OCI-LY1 (cell line): ENCODE measurements around the gene BCAR1.
"Not testable (repeated sequence)": the region's sequence is repeated elsewhere in the genome, so short reads cannot be mapped to it uniquely, and the experiment has no call there.

Source experiments
- H2AFZ ChIP-seq: fragments of 200-600 bp; sonication (generic), shearing (Covaris generic); 2 replicates; pipeline ENCODE4 v1.6.0; 2014; ENCODE audit warnings: antibody characterized with exemption, mild to moderate bottlenecking, low read length
- H3F3A ChIP-seq: fragments of 200-600 bp; sonication (generic), shearing (Covaris generic); 2 replicates; pipeline ENCODE4 v1.6.0; 2014; ENCODE audit warnings: mild to moderate bottlenecking, antibody characterized with exemption, low read length, moderate library complexity; ENCODE audit not compliant: insufficient read depth
- H3K27ac ChIP-seq: fragments of 200-600 bp; sonication (generic); 2 replicates; pipeline ENCODE4 v1.5.1; 2014; ENCODE audit warnings: low read length, mixed run types, mild to moderate bottlenecking, low read depth; ENCODE audit not compliant: poor library complexity, severe bottlenecking
- H3K27me3 ChIP-seq: fragments of 200-600 bp; sonication (generic); 2 replicates; pipeline ENCODE4 v1.6.0; 2014; ENCODE audit warnings: antibody characterized with exemption, mild to moderate bottlenecking, low read length, moderate library complexity; ENCODE audit not compliant: insufficient read depth
- H3K36me3 ChIP-seq: fragments of 200-600 bp; sonication (generic); 2 replicates; pipeline ENCODE4 v1.6.1; 2014; ENCODE audit warnings: mild to moderate bottlenecking, antibody characterized with exemption, low read length, moderate library complexity, mixed read lengths; ENCODE audit not compliant: insufficient read depth
- H3K4me1 ChIP-seq: fragments of 200-600 bp; sonication (generic); 2 replicates; pipeline ENCODE4 v1.5.1; 2014; ENCODE audit warnings: mild to moderate bottlenecking, low read length, moderate library complexity; ENCODE audit not compliant: insufficient read depth, severe bottlenecking
- H3K4me2 ChIP-seq: fragments of 200-600 bp; sonication (generic), shearing (Covaris generic); 2 replicates; pipeline ENCODE4 v1.6.1; 2014; ENCODE audit warnings: low read length
- H3K4me3 ChIP-seq: fragments of 200-600 bp; sonication (generic); 2 replicates; pipeline ENCODE4 v1.5.1; 2014; ENCODE audit warnings: low read length, low read depth, mild to moderate bottlenecking, mixed read lengths; ENCODE audit not compliant: poor library complexity, severe bottlenecking
- H3K79me2 ChIP-seq: fragments of 200-600 bp; shearing (Covaris generic); 2 replicates; pipeline ENCODE4 v1.6.1; 2016; ENCODE audit warnings: mixed run types, low read length, mixed read lengths; ENCODE audit not compliant: insufficient read depth
- H3K9ac ChIP-seq: fragments of 200-600 bp; sonication (generic), shearing (Covaris generic); 2 replicates; pipeline ENCODE4 v1.6.1; 2014; ENCODE audit warnings: mild to moderate bottlenecking, low read length, mixed read lengths
- H3K9me2 ChIP-seq: fragments of 200-600 bp; sonication (generic), shearing (Covaris generic); 2 replicates; pipeline ENCODE4 v1.6.1; 2014; ENCODE audit warnings: low read depth, mild to moderate bottlenecking, low read length, mixed read lengths
- H3K9me3 ChIP-seq: fragments of 200-600 bp; shearing (Covaris generic); 2 replicates; pipeline ENCODE4 v1.6.1; 2014; ENCODE audit warnings: low read length, mixed read lengths
- H4K20me1 ChIP-seq: fragments of 200-600 bp; sonication (generic), shearing (Covaris generic); 2 replicates; pipeline ENCODE4 v1.6.0; 2016; ENCODE audit warnings: mild to moderate bottlenecking, low read length; ENCODE audit not compliant: insufficient read depth
- EZH2 ChIP-seq: fragments of 200-600 bp; sonication (generic), shearing (Covaris generic); IDR thresholded peaks from 2 replicates; pipeline ENCODE4 v1.8.0; 2017; ENCODE audit warnings: borderline replicate concordance, mixed run types, mild to moderate bottlenecking, antibody characterized with exemption, low read length, moderate library complexity, mixed read lengths
- TF ChIP-seq, protein P1 (sequence below): fragments of 200-600 bp; sonication (generic), shearing (Covaris generic); IDR thresholded peaks from 2 replicates; pipeline ENCODE4 v1.5.1; 2017; ENCODE audit warnings: mild to moderate bottlenecking, antibody characterized with exemption, low read length, moderate library complexity, mixed read lengths

Gene BCAR1

GRCh38 chr16:75282466-75283281 lies 31.2 kb upstream of the BCAR1 start:
- Histone ChIP-seq H3K27me3 (0 out of 2 replicates have a peak, but pooled peaks cover 2% of the 10 kb centered on the region), H3K36me3 (no peaks in the 10 kb centered on the region), H4K20me1 (no peaks in the 10 kb centered on the region), H3K79me2 (no peaks in the 10 kb centered on the region), H3K9me2 (no peaks in the 10 kb centered on the region), H3K27ac (no peak overlapping the region), H3F3A (no peaks in the 10 kb centered on the region), H3K9ac (no peak overlapping the region), H3K4me1 (no peaks in the 10 kb centered on the region), H3K4me2 (no peak overlapping the region), H2AFZ (no peak overlapping the region), H3K9me3 (no peaks in the 10 kb centered on the region), H3K4me3 (no peak overlapping the region)
- TF ChIP-seq, protein P1, sequence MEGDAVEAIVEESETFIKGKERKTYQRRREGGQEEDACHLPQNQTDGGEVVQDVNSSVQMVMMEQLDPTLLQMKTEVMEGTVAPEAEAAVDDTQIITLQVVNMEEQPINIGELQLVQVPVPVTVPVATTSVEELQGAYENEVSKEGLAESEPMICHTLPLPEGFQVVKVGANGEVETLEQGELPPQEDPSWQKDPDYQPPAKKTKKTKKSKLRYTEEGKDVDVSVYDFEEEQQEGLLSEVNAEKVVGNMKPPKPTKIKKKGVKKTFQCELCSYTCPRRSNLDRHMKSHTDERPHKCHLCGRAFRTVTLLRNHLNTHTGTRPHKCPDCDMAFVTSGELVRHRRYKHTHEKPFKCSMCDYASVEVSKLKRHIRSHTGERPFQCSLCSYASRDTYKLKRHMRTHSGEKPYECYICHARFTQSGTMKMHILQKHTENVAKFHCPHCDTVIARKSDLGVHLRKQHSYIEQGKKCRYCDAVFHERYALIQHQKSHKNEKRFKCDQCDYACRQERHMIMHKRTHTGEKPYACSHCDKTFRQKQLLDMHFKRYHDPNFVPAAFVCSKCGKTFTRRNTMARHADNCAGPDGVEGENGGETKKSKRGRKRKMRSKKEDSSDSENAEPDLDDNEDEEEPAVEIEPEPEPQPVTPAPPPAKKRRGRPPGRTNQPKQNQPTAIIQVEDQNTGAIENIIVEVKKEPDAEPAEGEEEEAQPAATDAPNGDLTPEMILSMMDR = no peak
- TF ChIP-seq EZH2 = no peak

DNA sequence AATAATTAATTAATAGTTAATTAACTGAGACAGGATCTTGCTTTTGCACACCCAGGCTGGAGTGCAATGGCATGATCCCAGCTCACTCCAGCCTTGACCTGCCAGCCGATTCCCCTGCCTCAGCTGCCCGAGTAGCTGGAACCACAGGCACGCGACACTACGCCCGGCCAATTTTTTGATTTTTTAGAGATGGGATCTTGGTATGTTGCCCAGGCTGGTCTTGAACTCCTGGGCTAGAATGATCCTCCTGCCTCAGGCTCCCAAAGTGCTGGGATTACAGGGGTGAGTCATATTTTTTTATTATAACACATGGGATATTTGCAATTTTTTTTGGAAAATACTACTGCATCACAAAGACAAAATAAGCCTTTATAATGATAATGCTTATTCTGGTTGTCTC lies 30.4 kb upstream of the BCAR1 start:
- no peaks in the 10 kb centered on the region for H3F3A ChIP-seq
- 0 out of 2 replicates have a peak, but pooled peaks cover 2% of the 10 kb centered on the region for H3K27me3 ChIP-seq
- H3K4me2 ChIP-seq = no peak overlapping the region
- no peaks in the 10 kb centered on the region for H3K9me3 ChIP-seq
- H3K27ac ChIP-seq = no peak overlapping the region
- H4K20me1 ChIP-seq = no peaks in the 10 kb centered on the region
- no peaks in the 10 kb centered on the region for H3K36me3 ChIP-seq
- no peak for TF ChIP-seq EZH2
- TF ChIP-seq, protein P1 = no peak
- no peak overlapping the region for H3K4me3 ChIP-seq
- no peaks in the 10 kb centered on the region for H3K4me1 ChIP-seq
- H2AFZ ChIP-seq = no peak overlapping the region
- no peaks in the 10 kb centered on the region for H3K79me2 ChIP-seq
- H3K9ac ChIP-seq = no peak overlapping the region
- no peaks in the 10 kb centered on the region for H3K9me2 ChIP-seq

DNA sequence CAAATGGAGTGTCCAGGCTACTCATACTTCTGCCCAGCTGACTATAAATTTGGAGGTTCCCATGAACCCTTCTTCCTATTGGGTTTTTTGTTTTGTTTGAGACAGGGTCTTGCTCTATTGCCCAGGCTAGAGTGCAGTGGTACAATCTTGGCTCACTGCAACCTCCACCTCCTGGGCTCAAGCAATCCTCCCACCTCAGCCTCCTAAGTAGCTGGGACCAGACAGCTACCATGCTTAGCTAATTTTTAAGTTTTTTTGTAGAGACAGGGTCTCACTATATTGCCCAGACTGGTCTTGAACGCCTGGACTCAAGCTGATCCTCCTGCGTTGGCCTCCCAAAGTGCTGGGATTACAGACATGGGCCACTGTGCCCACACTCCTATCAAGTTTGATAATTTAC lies 29.6 kb upstream of the BCAR1 start:
- not testable (repeated sequence) for H3K4me1 ChIP-seq, H3K9me2 ChIP-seq, H3K27me3 ChIP-seq, H3K79me2 ChIP-seq, H2AFZ ChIP-seq, H3K4me3 ChIP-seq, H3K9ac ChIP-seq, H3K36me3 ChIP-seq, H3K27ac ChIP-seq, H3K9me3 ChIP-seq, H3F3A ChIP-seq, H4K20me1 ChIP-seq, H3K4me2 ChIP-seq

DNA sequence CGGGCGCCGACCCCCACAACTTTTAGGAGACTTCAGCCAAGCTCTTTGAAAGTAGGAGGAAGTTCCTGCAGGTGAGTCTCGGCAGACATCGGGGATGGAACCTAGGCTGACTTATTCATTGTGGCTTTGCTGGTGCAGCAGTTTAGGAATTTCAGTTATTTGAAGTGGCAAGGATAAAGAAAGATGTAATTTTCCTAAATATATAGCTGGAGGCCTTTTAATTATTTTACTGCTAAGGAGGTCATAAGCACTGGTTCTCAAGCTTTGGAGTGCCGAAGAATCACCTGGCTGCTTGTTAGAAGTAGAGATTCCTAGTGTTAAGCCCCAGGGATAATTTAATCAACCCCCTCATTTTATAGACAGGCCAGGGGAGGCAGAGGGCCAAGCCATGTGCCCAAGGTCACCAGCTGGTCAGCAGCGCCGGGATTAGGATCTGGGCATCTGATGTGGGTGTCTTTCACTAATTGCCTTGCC lies 28.9 kb upstream of the BCAR1 start:
- Histone ChIP-seq H3K9ac (no peak overlapping the region), H3K27ac (no peak overlapping the region), H3K9me2 (no peaks in the 10 kb centered on the region), H4K20me1 (no peaks in the 10 kb centered on the region), H3K27me3 (peaks cover 3% of the 10 kb centered on the region; the same call in 1 of the 2 replicates), H3K36me3 (no peaks in the 10 kb centered on the region), H3K9me3 (no peaks in the 10 kb centered on the region), H3K4me2 (no peak overlapping the region), H3K4me1 (no peaks in the 10 kb centered on the region), H2AFZ (no peak overlapping the region), H3F3A (no peaks in the 10 kb centered on the region), H3K4me3 (no peak overlapping the region), H3K79me2 (no peaks in the 10 kb centered on the region)
- TF ChIP-seq, protein P1 = no peak
- TF ChIP-seq EZH2 = no peak
